Brain microvascular endothelial cell (primary cell): ENCODE results near the gene NOSIP.

Experiments
- DNase-seq: peaks from one replicate; pipeline ENCODE4 v3.0.0-alpha.2; 2020
- H3K27ac ChIP-seq: fragments of 250-450 bp; sonication (Bioruptor Pico); 2 replicates; pipeline ENCODE4 v1.5.1; 2020; ENCODE audit warnings: mild to moderate bottlenecking, moderate library complexity
- H3K27me3 ChIP-seq: fragments of 250-450 bp; sonication (Bioruptor Pico); replicated peaks from 2 replicates; pipeline ENCODE4 v1.5.1; 2020; ENCODE audit warnings: mild to moderate bottlenecking
- H3K36me3 ChIP-seq: fragments of 250-450 bp; sonication (Bioruptor Pico); replicated peaks from 2 replicates; pipeline ENCODE4 v1.5.1; 2020; ENCODE audit warnings: mild to moderate bottlenecking
- H3K4me3 ChIP-seq: 2 replicates; pipeline ENCODE4 v1.5.1; 2011; ENCODE audit warnings: low read depth, mild to moderate bottlenecking, control low read depth, low read length, moderate library complexity
- in situ Hi-C: cut with HindIII; loops from 2 replicates; pipeline ENCODE4 v1.10.0; 2017; ENCODE audit warnings: low sequenced_read_pairs, low pct_ligation_motif_present
- TF ChIP-seq, protein P1 (sequence below): IDR thresholded peaks from 2 replicates; pipeline ENCODE4 v1.5.1; 2011; ENCODE audit warnings: low read depth, mild to moderate bottlenecking, moderate library complexity, low read length, control low read depth, inconsistent platforms; ENCODE audit errors: missing control alignments

NOSIP gene

DNA sequence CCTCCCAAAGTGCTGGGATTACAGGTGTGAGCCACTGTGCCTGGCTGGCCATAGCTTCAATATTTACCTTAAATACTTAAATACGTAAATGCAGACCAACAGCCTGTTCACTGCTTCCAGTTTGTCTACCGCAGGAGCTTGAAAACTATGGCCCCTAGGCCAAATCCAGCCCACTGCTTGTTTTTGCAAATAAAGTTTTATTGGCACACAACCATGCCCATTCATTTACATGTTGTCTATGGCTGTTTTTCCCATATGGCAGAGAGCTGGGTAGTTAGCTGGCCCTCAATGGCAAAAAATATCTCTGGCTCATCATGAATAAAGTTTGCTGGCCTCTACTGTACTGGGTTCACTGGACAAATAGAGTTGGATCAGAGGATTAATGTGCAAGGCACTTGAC is 22.4 kb upstream of the NOSIP start:
- DNase-seq, result no peak
- peaks cover 71% of the 10 kb centered on the region for H3K36me3 ChIP-seq
- H3K27ac ChIP-seq, result no peak overlapping the region
- H3K4me3 ChIP-seq, result no peak overlapping the region
- in situ Hi-C loops, result no loop called here
- TF ChIP-seq, protein P1, sequence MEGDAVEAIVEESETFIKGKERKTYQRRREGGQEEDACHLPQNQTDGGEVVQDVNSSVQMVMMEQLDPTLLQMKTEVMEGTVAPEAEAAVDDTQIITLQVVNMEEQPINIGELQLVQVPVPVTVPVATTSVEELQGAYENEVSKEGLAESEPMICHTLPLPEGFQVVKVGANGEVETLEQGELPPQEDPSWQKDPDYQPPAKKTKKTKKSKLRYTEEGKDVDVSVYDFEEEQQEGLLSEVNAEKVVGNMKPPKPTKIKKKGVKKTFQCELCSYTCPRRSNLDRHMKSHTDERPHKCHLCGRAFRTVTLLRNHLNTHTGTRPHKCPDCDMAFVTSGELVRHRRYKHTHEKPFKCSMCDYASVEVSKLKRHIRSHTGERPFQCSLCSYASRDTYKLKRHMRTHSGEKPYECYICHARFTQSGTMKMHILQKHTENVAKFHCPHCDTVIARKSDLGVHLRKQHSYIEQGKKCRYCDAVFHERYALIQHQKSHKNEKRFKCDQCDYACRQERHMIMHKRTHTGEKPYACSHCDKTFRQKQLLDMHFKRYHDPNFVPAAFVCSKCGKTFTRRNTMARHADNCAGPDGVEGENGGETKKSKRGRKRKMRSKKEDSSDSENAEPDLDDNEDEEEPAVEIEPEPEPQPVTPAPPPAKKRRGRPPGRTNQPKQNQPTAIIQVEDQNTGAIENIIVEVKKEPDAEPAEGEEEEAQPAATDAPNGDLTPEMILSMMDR, result no peak
- no peaks in the 10 kb centered on the region for H3K27me3 ChIP-seq

GRCh38 chr19:49601482-49602038 is 21.2 kb upstream of the NOSIP start:
- TF ChIP-seq, protein P1, result no peak
- in situ Hi-C loops, result no loop called here
- H3K27ac ChIP-seq, result no peak overlapping the region
- H3K4me3 ChIP-seq, result no peak overlapping the region
- DNase-seq, result no peak
- H3K27me3 ChIP-seq, result no peaks in the 10 kb centered on the region
- peaks cover 77% of the 10 kb centered on the region for H3K36me3 ChIP-seq

DNA sequence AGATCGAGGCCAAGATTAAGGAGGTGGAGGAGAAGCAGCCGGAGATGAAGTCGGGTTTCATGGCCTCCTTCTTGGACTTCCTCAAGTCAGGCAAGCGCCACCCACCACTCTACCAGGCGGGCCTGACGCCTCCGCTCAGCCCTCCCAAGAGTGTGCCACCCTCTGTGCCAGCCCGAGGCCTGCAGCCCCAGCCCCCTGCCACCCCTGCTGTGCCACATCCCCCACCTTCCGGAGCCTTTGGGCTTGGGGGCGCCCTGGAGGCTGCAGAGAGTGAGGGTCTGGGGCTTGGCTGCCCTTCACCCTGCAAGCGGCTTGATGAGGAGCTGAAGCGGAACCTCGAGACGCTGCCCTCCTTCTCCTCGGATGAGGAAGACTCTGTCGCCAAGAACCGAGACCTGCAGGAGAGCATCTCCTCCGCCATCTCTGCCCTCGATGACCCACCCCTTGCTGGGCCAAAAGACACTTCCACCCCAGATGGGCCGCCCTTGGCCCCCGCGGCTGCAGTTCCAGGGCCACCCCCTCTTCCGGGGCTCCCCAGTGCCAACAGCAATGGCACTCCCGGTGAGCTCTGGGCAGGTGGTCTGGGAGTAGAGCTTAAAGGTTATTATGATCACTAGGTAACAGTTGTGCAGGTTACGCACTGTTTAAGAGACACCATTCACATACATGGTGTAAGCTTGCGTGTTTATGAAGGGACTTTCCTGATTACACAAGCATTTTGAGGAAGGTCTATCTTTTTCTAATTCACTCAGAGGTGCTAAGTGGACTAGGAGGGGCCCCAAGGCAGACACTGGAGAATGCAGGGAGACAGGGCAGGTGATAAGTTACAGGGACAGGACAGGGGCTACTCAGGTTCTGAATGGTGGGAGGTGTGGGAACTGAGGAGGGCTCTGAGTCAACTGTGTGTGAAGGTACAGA is 19.3 kb upstream of the NOSIP start:
- Histone ChIP-seq H3K36me3 (peaks cover 81% of the 10 kb centered on the region), H3K4me3 (no peak overlapping the region), H3K27me3 (no peaks in the 10 kb centered on the region), H3K27ac (no peak overlapping the region)
- no peak for DNase-seq
- in situ Hi-C loops, result no loop called here
- TF ChIP-seq, protein P1, result no peak

GRCh38 chr19:49597703-49597974 is 17.3 kb upstream of the NOSIP start:
- DNase-seq, result no peak
- Histone ChIP-seq H3K27me3 (no peaks in the 10 kb centered on the region), H3K36me3 (peaks cover 76% of the 10 kb centered on the region), H3K27ac (no peak overlapping the region), H3K4me3 (no peak overlapping the region)
- in situ Hi-C loops, result no loop called here
- TF ChIP-seq, protein P1, result no peak

- no peak for DNase-seq
- no peaks in the 10 kb centered on the region for H3K27me3 ChIP-seq
- in situ Hi-C loops, result no loop called here
- H3K27ac ChIP-seq, result no peak overlapping the region
- TF ChIP-seq, protein P1, result no peak
- no peak overlapping the region for H3K4me3 ChIP-seq
- H3K36me3 ChIP-seq, result peaks cover 74% of the 10 kb centered on the region
Measured at GRCh38 chr19:49596954-49597702, 16.8 kb upstream of the NOSIP start.
